HG02588 (cell line): ENCODE results near the gene BMP2K.
A peak's percentile ranks its signal among the peaks of the same experiment; 100 is the strongest.

ENCODE experiments used
- ATAC-seq: cut with Tn5 transposase; IDR thresholded peaks from one replicate; pipeline ENCODE4 v1.9.1; 2021; ENCODE audit warnings: mild to moderate bottlenecking, moderate library complexity; ENCODE audit not compliant: unreplicated experiment

The BMP2K gene

DNA sequence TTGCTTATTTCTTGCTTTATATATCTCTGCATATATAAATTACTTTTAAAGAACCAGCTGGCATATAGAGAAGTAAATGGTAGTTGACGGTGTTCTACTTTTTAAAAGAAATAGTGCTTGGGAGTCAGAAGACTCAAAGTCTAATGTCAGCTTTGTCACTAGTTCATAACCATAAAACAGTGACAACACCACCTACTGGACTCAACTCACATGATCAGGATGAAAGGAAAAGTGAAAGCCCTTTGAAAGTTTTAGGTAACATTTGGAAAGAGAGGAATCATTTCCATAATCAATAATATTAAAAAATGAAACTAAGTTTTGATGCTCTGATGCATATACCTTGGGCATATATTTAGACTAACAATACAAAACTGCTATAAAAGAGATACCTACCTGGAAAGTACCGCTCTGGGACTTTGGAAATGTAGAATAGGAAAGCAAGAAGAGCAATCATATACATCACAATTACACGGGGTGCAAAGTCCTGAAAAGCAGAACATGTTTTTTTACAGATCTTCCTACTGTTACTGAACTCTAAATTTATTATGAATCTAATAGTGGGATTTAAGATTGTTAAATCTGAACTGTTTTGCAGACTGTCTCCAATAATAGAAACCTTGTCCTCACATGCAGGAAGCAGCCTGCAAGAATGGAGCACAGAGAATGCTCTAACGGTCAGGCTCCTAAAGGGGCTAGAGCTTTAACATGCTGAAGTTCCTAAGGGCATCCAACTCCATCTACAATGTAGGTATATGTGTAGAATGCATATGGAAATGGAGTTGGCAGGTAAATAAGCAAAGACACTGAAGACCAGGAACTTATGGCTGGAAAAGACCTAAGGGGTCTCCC is 147.5 kb downstream of the BMP2K start:
- no peak for ATAC-seq

- ATAC-seq, result no peak
Measured at GRCh38 chr4:78926826-78927225, 150.7 kb downstream of the BMP2K start.

GRCh38 chr4:78928835-78929234 is 152.7 kb downstream of the BMP2K start:
- ATAC-seq, result no peak

DNA sequence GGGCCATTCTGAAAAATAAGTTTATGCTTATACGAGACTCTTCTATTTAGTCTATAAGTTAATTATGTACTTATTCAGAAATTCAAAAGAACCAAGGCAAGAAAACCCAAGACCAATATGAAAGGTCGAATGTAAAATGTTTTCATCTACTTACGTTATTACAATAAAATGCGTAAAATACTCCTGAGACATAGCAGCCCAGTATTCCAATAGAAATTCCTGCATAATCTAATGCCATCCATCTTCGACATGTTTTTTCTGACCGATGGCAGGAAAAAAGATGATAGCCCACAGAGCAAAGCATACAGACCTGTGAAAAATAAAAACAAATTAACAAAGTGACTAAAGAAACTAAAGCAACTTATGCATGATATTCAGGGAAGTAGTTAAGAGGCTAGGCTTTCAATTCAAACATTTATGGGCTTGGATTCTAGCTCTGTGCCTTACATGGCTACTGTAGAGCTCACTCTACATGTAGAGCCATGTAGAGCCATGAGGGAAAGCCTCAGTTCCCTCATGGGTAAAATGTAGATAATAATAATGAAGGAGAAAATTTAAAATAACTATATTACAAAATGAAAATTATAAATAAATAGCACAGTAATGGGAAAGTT is 154.0 kb downstream of the BMP2K start:
- no peak for ATAC-seq

DNA sequence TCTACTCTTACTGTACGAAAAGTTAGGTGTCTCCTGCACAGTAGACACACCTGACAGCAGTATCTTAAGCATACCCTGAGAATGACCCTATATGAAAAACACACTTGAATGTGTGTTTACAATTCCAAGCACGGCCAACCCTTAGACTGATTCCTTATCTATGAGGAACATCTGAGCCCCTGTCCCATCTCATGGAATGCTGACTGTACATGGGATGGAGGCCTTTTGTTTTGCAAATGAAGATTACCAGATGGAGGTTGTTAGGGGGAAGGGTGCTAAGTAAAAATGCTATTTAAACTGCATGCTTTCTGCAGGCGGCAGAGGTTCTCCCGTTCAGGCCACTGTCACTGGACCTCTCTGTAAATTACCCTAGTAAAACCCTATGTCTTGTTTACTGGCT is 160.8 kb downstream of the BMP2K start:
- no peak for ATAC-seq

DNA sequence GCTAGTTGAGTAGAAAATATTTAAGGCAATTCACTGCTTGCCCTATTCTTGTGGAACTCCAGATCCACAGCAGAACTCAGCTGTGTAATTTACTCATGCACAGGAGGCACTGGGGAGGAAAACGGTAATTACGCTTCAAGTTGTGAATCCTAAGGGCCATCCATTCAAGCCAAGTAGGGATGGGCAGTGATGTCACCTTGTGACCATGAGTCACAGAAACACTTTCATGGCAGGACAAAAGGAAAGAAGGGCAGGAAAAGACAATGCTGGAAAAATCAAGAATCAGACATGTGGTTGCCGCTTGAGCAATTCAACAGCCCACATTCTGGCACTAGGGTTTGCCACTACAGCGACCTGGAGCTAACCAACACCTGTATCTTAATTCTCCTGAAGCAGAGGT is 161.7 kb downstream of the BMP2K start:
- ATAC-seq, result no peak

- no peak for ATAC-seq
Measured at GRCh38 chr4:78938474-78938867, 162.3 kb downstream of the BMP2K start.

- peak; percentile 98 for ATAC-seq
Measured at GRCh38 chr4:78938868-78939666, 162.9 kb downstream of the BMP2K start, which contains the start of gene PAQR3. TSS of gene PAQR3 (minus strand) at chr4:78939438. CDS start at chr4:78939224, 214 bp downstream.

DNA sequence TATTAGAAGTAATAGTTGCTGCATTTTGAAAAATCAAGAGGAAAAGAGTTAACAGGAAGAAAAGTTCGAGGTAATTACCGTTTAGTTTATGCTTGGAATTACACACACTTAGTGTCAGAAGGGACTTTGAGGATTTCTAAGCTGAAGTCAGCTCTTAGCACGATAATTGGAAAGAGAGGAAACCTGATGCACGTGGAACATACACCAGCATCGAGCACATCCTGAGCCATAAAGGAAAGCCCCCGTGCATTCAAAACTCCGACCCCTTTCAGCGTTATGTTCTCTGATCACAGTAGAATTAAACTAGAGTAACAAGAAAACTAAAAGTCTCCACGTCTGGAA is 163.5 kb downstream of the BMP2K start:
- ATAC-seq, result peak; percentile 14

- ATAC-seq, result no peak
Measured at GRCh38 chr4:78940752-78941151, 164.6 kb downstream of the BMP2K start.

DNA sequence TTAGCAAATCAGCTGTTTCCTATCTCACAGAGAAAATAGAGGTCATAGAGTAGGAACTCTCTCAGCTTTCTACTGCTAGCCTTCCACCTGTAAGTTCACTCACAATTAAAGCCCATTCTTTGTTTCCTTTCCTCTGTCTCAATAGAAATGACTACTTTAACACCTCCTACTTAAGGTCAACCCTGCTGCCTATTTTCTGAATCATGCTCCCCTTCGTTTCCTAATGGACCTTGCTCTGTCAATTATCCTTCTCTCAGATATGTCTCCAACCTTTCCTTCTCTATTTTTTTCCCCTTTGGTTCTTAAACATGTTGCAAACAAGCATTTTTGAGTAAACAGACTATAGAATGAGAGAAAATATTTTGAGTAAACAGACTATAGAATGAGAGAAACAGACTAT is 168.2 kb downstream of the BMP2K start:
- ATAC-seq, result no peak

- no peak for ATAC-seq
Measured at GRCh38 chr4:78945651-78946179, 169.6 kb downstream of the BMP2K start.

GRCh38 chr4:78949735-78950134 is 173.6 kb downstream of the BMP2K start:
- no peak for ATAC-seq

DNA sequence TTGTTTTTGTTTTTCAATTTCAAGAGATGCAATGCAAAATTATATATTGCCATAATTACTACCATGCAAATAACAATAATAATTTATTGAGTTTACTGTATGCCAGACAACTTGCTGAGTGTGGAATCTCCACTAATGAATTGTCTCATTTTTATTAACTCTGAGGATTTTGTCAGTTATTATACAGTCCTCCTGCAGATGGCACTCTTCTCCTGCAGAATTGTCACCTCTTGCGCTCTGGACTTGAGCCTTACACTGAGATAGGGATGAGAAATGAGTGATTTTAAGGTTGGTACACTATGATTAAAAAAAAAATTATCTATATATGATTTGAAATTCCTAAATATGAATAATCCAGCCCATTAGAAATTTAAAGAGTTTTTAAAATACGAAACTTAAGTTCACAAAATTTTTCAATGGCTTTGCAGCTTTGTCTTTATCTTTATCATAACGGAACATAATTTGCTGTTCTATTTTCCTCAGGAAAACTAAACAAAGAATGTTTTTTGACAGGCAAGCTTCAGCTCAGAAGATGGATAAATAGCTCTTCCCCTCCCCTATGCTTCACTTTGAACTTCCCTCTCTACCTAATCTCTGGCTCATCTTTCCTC is 175.8 kb downstream of the BMP2K start:
- peak; percentile 76 for ATAC-seq

GRCh38 chr4:78953231-78953630 is 177.1 kb downstream of the BMP2K start:
- no peak for ATAC-seq

DNA sequence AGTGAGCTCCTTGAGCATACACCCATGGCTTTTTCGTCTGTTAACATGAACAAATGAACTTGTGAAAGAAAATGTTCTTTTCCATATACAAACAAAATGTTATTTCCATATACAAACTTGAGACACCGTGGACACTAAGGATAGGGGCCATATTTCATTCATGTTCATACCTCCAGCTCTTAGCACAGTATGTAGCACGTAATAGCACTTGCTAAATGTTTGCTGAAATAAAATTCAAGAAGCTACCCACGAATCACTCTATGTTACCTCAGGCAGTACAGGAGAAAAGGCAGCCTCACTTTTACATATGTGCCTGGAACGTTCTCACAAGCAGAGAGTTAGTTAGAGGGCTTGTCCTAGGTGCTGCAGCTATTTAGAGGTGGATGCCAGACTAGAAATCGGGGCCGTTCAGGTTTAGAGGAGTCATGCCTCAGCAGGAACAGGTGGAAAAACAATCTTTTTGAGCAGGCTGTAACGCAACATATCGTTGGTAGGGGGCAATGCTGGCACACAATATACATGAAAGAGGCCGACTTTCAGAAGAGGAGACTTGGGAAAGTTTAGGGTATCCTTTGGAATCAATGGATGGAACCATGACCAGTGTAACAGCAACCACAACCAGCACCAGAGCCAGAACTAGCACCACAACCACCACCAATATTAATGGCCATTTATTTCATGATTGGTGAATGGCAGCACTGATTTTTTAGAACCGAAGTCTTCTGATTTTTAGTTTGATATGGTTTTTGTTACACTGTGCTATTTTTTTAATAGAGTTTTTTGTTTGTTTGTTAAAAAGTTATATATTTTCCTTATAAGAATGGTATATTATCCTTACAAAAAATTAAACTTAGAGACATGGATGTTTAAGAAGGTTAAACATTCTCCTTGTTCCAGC is 177.9 kb downstream of the BMP2K start:
- ATAC-seq, result no peak

- ATAC-seq, result no peak
Measured at GRCh38 chr4:78956975-78957374, 180.8 kb downstream of the BMP2K start.

DNA sequence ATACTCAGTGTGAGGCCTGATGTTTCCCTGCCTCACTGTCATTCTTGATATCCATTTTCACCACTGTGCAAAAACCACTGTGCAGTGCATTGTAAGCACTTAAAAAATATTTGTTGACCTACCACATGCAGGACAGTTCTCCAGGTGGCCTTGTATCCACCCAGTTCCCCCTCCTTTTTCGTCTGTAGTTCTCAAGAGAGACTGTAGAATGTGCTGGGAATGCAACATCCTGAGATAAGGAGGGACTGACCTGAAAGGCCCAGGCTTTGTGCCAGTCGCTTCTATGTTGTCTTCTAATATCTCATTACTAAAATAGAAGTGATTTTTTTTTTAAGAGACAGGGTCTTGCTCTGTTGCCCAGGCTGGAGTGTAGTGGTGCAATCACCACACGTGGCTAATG is 184.8 kb downstream of the BMP2K start:
- no peak for ATAC-seq
